Neural progenitor cell (in vitro differentiated cells): ENCODE measurements around the gene HSD11B1.

Experiments used
- CTCF ChIP-seq: fragments of 200-600 bp; sonication (generic); IDR thresholded peaks from 2 replicates; pipeline ENCODE4 v1.5.1; 2017; ENCODE audit warnings: antibody characterized with exemption, mild to moderate bottlenecking
- EZH2 ChIP-seq: fragments of 200-600 bp; sonication (generic); IDR thresholded peaks from 2 replicates; pipeline ENCODE4 v1.6.1; 2017; ENCODE audit warnings: antibody characterized with exemption, mild to moderate bottlenecking, moderate library complexity
- EZH2phosphoT487 ChIP-seq: fragments of 200-600 bp; sonication (generic); IDR thresholded peaks from 2 replicates; pipeline ENCODE4 v1.6.1; 2017; ENCODE audit warnings: antibody characterized with exemption

GRCh38 chr1:209655411-209656231 is 49.0 kb upstream of the HSD11B1 start:
- TF ChIP-seq CTCF = no peak
- TF ChIP-seq EZH2phosphoT487 = no peak
- TF ChIP-seq EZH2 = no peak
